GM21723 (cell line): Measurements from ENCODE around the gene PCAT7.
"Not testable (repeated sequence)": the region's sequence is repeated elsewhere in the genome, so short reads cannot be mapped to it uniquely, and the experiment has no call there.

Source experiments
- ATAC-seq: cut with Tn5 transposase; IDR thresholded peaks from one replicate; pipeline ENCODE4 v1.9.1; 2021; ENCODE audit warnings: mild to moderate bottlenecking, moderate library complexity; ENCODE audit not compliant: unreplicated experiment

Gene PCAT7

DNA sequence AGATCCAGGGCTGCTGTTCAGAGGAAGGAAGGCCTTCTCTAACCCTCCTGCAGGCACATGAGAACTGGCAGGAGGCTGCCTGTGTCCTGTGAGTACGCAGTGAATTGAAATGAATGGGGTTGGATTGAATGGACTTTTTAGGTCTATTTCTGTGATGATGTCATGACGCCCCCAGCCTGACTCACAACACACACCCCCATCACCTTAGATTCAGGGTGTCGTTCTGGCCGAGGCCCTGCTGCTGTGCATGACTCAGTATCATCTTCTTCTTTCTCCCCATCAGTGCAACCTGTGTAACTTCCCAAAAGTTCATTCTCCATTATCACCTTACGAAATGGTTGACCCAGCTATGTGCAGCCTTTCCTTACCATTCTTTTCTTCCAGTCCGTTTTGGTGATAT lies 5.4 kb downstream of the PCAT7 start:
- ATAC-seq: no peak

DNA sequence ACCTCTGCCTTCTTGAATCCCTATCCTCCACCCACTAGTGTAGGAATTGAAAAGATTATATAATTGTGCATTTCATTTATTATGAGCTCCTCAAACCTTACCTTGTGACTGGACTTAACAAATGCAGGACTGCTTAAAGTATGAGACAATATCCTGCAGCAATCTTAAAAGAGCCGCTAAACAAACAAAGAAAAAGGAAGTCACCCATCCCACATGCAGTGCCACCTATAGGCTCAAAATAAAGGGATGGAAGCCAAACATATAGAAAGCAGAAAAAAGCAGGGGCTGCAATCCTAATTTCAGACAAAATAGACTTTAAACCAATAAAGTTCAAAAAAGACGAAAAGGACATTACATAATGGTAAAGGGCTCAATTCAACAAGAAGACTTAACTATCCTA lies 8.7 kb downstream of the PCAT7 start:
- ATAC-seq: no peak

DNA sequence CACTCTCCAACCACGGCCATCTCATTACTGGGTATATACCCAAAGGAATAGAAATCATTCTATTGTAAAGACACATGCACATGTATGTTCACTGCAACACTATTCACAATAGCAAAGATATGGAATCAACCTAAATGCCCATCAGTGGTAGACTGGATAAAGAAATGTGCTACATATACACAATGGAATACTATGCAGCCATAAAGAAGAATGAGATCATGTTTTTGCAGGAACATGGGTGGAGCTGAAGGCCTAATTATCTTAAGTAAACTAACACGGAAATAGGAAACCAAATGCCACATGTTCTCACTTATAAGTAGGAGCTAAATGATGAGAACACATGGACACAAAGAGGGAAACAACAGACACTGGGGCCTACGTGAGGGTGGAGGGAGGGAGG lies 9.4 kb downstream of the PCAT7 start:
- ATAC-seq: not testable (repeated sequence)

DNA sequence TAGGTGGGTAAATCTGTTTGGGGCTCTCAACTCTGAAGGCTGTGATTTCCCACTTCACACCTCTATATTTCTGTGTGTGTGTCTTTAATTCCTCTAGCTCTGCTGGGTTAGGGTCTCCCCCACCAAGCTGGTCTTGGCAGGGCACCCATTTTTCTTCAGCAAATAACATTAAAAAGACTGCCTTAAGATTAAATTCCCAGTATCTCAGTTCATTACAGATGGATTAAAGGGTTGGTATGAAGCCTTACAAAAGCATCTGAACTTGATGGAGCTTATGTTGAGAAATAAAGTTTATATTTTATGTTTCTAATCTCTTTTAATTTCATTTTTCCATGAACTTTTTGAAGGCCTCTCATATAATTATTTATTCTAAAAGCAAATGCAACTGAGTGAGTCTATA lies 11.7 kb downstream of the PCAT7 start:
- no peak for ATAC-seq

DNA sequence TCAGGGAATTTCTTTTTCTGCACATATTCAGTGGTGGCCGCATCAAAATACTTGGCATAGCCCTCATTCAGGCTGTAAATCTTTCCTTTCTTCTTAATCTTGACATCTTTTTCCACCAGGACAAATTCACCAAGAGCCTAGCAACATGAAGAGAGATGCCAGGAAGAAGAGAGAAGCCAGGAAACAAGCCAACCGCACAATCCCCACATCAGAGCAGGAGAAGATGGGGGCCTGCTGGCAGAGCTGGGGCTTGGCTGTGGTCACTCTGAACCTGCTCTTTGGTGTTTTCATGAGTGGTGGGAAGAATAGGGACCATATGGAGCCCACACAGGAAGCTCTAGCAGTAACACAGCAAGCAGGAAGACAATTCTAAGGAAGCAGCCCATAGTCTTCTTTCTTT lies 12.4 kb downstream of the PCAT7 start:
- ATAC-seq: no peak

- no peak for ATAC-seq
Measured at GRCh38 chr9:94568250-94568889, 13.5 kb downstream of the PCAT7 start.

- ATAC-seq: no peak
Measured at GRCh38 chr9:94568972-94569712, 14.3 kb downstream of the PCAT7 start.

GRCh38 chr9:94576131-94576530 lies 21.2 kb downstream of the PCAT7 start:
- no peak for ATAC-seq

- ATAC-seq: no peak
Measured at GRCh38 chr9:94577036-94577435, 22.2 kb downstream of the PCAT7 start.

DNA sequence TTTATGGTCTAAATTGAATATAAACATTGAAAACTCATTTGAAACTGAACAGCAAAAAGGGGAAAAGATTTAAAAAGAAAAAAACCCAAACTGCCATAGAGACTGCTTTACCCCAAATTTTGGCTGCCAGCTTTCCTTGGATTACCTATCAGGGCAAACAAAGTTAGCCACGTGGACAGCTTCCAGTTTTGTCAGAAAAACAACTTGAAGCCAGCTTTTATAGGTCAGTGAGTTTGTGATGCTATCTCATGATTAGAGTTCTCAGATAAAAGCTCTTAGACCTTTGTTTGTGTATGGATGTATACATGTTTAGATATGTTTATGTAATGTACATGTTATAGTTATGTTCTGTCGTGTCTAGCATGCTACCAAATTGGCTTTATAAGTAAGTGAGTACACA lies 22.7 kb downstream of the PCAT7 start:
- no peak for ATAC-seq

DNA sequence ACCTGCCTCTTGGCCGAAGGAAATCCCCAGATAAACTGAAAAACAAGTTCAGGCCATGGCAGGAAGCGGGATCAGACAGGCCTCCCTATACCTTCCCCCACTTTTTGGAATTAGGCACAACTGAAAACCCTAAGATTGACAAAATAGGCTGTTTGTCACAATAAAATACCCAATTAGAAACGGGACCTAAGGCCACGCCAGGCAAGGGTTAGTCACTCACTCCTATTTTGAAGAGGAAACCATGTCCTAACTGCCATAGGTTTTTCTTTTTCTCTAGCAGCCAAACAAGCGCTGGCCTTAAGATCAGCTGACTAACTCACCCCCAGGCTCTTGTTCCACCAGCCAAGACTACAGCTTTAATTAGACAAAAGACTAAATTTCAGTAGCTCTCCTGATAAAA lies 26.8 kb downstream of the PCAT7 start:
- ATAC-seq: no peak

GRCh38 chr9:94584555-94584954 lies 29.7 kb downstream of the PCAT7 start:
- ATAC-seq: no peak

GRCh38 chr9:94586316-94586715 lies 31.4 kb downstream of the PCAT7 start:
- no peak for ATAC-seq

DNA sequence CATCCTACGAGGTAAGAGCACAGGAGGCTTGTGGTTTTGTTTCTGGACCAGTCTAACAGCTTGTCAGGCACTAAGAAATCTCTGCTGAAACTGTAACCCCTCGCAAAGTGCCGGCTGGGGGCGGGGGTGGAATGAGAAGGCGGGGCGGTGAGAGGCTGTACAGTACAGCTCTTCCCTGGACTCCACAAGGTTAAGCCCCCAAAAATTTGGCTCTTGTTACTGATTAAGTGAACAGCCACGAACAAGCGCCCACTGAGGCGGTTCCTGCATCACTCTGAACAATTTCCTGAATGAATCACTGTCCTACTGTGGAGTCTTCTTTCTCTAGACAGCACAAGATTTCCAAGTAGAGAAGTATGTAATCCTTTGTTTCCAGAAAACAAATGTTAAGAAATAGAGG lies 31.9 kb downstream of the PCAT7 start:
- no peak for ATAC-seq

- no peak for ATAC-seq
Measured at GRCh38 chr9:94588681-94589080, 33.8 kb downstream of the PCAT7 start.

DNA sequence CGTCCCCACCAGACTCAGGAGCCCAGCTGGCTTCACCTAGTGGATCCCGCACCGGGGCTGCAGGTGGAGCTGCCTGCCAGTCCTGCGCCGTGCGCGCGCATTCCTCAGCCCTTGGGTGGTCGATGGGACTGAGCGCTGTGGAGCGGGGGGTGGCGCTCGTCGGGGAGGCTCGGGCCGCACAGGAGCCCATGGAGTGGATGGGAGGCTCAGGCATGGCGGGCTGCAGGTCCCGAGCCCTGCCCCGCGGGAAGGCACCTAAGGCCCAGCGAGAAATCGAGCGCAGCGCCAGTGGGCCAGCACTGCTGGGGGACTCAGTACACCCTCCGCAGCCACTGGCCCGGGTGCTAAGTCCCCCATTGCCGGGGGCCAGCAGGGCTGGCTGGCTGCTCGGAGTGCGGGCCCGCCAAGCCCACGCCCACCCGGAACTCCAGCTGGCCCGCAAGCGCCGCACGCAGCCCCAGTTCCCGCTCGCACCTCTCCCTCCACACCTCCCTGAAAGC lies 36.2 kb downstream of the PCAT7 start:
- not testable (repeated sequence) for ATAC-seq

DNA sequence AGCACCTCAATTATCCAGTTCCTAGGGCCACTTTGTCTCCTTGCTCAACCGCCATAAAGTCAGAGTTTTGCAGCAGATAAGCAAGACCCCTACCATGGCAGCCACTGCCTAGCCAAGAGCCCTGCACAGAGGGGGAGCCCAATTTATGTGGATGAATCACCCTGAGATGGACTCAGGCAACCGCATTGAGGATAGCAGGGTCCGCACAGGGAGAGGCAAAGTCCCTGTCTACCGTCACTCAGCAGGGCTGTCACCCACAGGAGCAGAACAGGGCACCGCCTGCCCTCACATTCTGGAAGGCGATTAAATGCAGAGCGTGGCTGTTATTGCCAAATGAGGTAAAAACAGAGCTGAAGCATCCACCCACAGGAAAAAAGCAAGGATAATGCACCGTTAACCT lies 37.0 kb downstream of the PCAT7 start:
- no peak for ATAC-seq

GRCh38 chr9:94592683-94593082 lies 37.8 kb downstream of the PCAT7 start:
- ATAC-seq: not testable (repeated sequence)

- ATAC-seq: no peak
Measured at GRCh38 chr9:94593459-94594345, 38.8 kb downstream of the PCAT7 start, which contains the start of gene FBP2. Gene FBP2 (minus strand): TSS chr9:94593824. CDS start chr9:94593726, 98 bp downstream.

- no peak for ATAC-seq
Measured at GRCh38 chr9:94599102-94599501, 44.2 kb downstream of the PCAT7 start.

DNA sequence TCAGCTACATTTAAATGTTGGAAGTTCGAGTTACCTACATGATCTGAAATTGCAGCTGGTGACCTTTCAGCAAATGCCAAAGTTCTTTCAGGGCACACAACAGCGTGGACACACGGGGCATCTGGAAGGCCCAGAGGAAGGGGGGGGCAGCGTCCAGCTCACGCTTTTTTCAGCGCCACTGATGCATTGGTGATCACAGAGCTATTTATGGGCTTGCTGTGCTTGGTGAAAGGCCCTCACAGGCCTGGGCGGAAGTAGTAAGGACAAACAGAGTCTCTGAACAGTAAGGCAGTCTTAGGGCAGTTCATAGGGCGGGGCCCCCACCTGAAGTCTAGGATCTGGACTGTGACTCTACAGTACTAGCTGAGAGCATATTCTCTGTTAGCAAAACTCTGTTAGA lies 45.4 kb downstream of the PCAT7 start:
- ATAC-seq: no peak
